Mesothelial cell of epicardium (in vitro differentiated cells): Measurements from ENCODE around the gene PSMB4. TPM values are rescaled to one million over a fixed set of nuclear protein-coding genes. Genes with fewer than 3 reads are reported as not detected.
A peak's percentile ranks its signal among the peaks of the same experiment; 100 is the strongest.

Experiments used
- DNase-seq, 2 experiments: peaks; one replicate each; pipeline ENCODE4 v3.0.0; 2021; ENCODE audit warnings: low spot score in 2 of 2; ENCODE audit not compliant: unreplicated experiment in 2 of 2
- H3K27ac Mint-ChIP-seq: 2 replicates; pipeline ENCODE4 v1.8.0; 2021; ENCODE audit warnings: mixed read lengths
- H3K27me3 Mint-ChIP-seq: 2 replicates; pipeline ENCODE4 v1.8.0; 2021; ENCODE audit warnings: low read depth, mixed read lengths
- H3K36me3 Mint-ChIP-seq: 2 replicates; pipeline ENCODE4 v1.8.0; 2021; ENCODE audit warnings: mixed read lengths
- H3K4me1 Mint-ChIP-seq: 2 replicates; pipeline ENCODE4 v1.8.0; 2021; ENCODE audit warnings: mixed read lengths
- H3K4me3 Mint-ChIP-seq: 2 replicates; pipeline ENCODE4 v1.8.0; 2021; ENCODE audit warnings: mild to moderate bottlenecking, moderate library complexity, mixed read lengths
- H3K9me3 Mint-ChIP-seq: 2 replicates; pipeline ENCODE4 v1.8.0; 2021; ENCODE audit warnings: mixed read lengths
- CTCF ChIP-seq: fragments of 200-600 bp; sonication (generic); IDR thresholded peaks from one replicate; pipeline ENCODE4 v1.5.0; 2021; ENCODE audit warnings: antibody characterized with exemption; ENCODE audit not compliant: unreplicated experiment
- total RNA-seq: library from RNA; stranded (reverse); gene quantifications from 3 replicates; pipeline ENCODE4 v1.2.1, GENCODE V29; 2021

Gene PSMB4
- total RNA-seq, 1 donor from 2014 or later = 202 TPM

GRCh38 chr1:151443846-151444782, 44.7 kb downstream of the PSMB4 start:
- H3K36me3 Mint-ChIP-seq = peaks cover 13% of the 10 kb centered on the region
- peak overlapping the region; percentile 21 for H3K27ac Mint-ChIP-seq
- H3K9me3 Mint-ChIP-seq = no peaks in the 10 kb centered on the region
- peak in 1 of 2 experiments; percentile 58 for DNase-seq
- peaks cover 13% of the 10 kb centered on the region for H3K4me1 Mint-ChIP-seq
- peak; percentile 52 for TF ChIP-seq CTCF
- no peak overlapping the region for H3K4me3 Mint-ChIP-seq
- no peaks in the 10 kb centered on the region for H3K27me3 Mint-ChIP-seq

- TF ChIP-seq CTCF = no peak
- no peak overlapping the region for H3K4me3 Mint-ChIP-seq
- peak overlapping the region; percentile 17 for H3K27ac Mint-ChIP-seq
- no peaks in the 10 kb centered on the region for H3K27me3 Mint-ChIP-seq
- H3K36me3 Mint-ChIP-seq = peaks cover 16% of the 10 kb centered on the region
- DNase-seq = no peak
- peaks cover 13% of the 10 kb centered on the region for H3K4me1 Mint-ChIP-seq
- H3K9me3 Mint-ChIP-seq = no peaks in the 10 kb centered on the region
Measured at GRCh38 chr1:151444783-151445177, 45.4 kb downstream of the PSMB4 start.

GRCh38 chr1:151447696-151448095, 48.3 kb downstream of the PSMB4 start:
- Mint-ChIP-seq H3K36me3 (peaks cover 7% of the 10 kb centered on the region), H3K27ac (no peak overlapping the region), H3K4me1 (peaks cover 13% of the 10 kb centered on the region), H3K4me3 (no peak overlapping the region), H3K9me3 (no peaks in the 10 kb centered on the region), H3K27me3 (no peaks in the 10 kb centered on the region)
- no peak for TF ChIP-seq CTCF
- no peak for DNase-seq

Other genes with a start within 250 kb of the PSMB4 start
- not detected in 3 replicates for gene TNFAIP8L2, start 242.9 kb upstream of the PSMB4 start, total RNA-seq
- 9.9 to 11.8 TPM (median 11.4 TPM) in 3 replicates for gene LYSMD1, start 233.7 kb upstream of the PSMB4 start, total RNA-seq
- gene SCNM1, start 233.4 kb upstream of the PSMB4 start, total RNA-seq = 34.9 to 37.1 TPM (median 36.9 TPM) in 3 replicates
- gene TMOD4, start 223.6 kb upstream of the PSMB4 start, total RNA-seq = 0.77 to 1.7 TPM (median 1.1 TPM) in 3 replicates
- gene VPS72, start 209.4 kb upstream of the PSMB4 start, total RNA-seq = 76.8 to 87.2 TPM (median 82.3 TPM) in 3 replicates
- 122 to 130 TPM (median 124 TPM) in 3 replicates for gene PIP5K1A, start 201.0 kb upstream of the PSMB4 start, total RNA-seq
- gene PSMD4, start 144.8 kb upstream of the PSMB4 start, total RNA-seq = 114 to 127 TPM (median 126 TPM) in 3 replicates
- gene ZNF687, start 117.3 kb upstream of the PSMB4 start, total RNA-seq = 32.1 to 37.2 TPM (median 32.3 TPM) in 3 replicates
- 67.2 to 77.6 TPM (median 73.7 TPM) in 3 replicates for gene PI4KB, start 72.2 kb upstream of the PSMB4 start, total RNA-seq
- 82.8 to 89.5 TPM (median 88.2 TPM) in 3 replicates for gene RFX5, start 52.3 kb upstream of the PSMB4 start, total RNA-seq
- 51.1 to 58.5 TPM (median 53.3 TPM) in 3 replicates for gene SELENBP1, start 26.9 kb upstream of the PSMB4 start, total RNA-seq
- gene POGZ, start 59.9 kb downstream of the PSMB4 start, total RNA-seq = 169 to 182 TPM (median 179 TPM) in 3 replicates
- gene CGN, start 111.8 kb downstream of the PSMB4 start, total RNA-seq = 37.5 to 39.1 TPM (median 38.9 TPM) in 3 replicates
- gene TUFT1, start 140.7 kb downstream of the PSMB4 start, total RNA-seq = 14.8 to 17.3 TPM (median 17.3 TPM) in 3 replicates
- gene SNX27, start 212.5 kb downstream of the PSMB4 start, total RNA-seq = 41.5 to 44.0 TPM (median 43.4 TPM) in 3 replicates